Measurements from ENCODE around the gene IGF1R.

The IGF1R gene

GRCh38 chr15:98923579-98923978, 275.2 kb downstream of the IGF1R start:
- no peaks in the 10 kb centered on the region for H3K9me3 Mint-ChIP-seq (ENCODE audit: low read depth)
- H3K4me3 Mint-ChIP-seq: no peak overlapping the region

DNA sequence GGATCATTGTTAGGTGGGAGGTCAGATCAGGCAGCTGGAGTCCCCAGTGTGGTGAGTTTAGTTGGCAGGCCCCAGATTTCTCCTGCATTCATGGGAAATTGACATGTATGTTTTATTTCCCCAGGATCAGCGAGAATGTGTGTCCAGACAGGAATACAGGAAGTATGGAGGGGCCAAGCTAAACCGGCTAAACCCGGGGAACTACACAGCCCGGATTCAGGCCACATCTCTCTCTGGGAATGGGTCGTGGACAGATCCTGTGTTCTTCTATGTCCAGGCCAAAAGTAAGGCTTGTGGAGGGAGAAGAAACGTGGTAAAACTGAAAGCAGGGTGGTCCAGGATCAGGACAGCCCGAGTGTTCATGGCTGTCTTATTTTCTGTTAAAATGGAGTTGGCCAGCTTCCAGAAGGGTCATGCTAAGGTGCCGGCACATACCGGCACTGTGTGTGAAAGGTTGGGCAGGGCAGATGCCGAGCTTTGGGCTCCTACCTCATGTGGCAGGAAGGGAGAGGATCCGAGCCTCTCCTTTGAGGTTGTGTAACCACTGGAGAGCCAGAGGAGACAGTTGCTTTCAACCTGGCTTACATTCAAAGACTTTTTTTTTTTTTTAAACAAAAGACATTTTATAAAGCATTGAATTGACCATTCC, 276.2 kb downstream of the IGF1R start:
- Mint-ChIP-seq H3K9me3 (ENCODE audit: low read depth) (no peaks in the 10 kb centered on the region), H3K36me3 (peaks cover 12% of the 10 kb centered on the region), H3K27ac (no peak overlapping the region), H3K4me1 (ENCODE audit: low read depth) (peaks cover 6% of the 10 kb centered on the region), H3K4me3 (no peak overlapping the region), H3K27me3 (no peaks in the 10 kb centered on the region)

More at GRCh38 chr15:98923579-98923978, 275.2 kb downstream of the IGF1R start:
- Mint-ChIP-seq H3K4me1 (ENCODE audit: low read depth) (peaks cover 12% of the 10 kb centered on the region), H3K36me3 (peaks cover 14% of the 10 kb centered on the region), H3K27ac (no peak overlapping the region), H3K27me3 (no peaks in the 10 kb centered on the region)

- Mint-ChIP-seq H3K36me3 (peaks cover 15% of the 10 kb centered on the region), H3K4me1 (ENCODE audit: low read depth) (no peaks in the 10 kb centered on the region)
Measured at GRCh38 chr15:98926236-98926635, 277.9 kb downstream of the IGF1R start.

DNA sequence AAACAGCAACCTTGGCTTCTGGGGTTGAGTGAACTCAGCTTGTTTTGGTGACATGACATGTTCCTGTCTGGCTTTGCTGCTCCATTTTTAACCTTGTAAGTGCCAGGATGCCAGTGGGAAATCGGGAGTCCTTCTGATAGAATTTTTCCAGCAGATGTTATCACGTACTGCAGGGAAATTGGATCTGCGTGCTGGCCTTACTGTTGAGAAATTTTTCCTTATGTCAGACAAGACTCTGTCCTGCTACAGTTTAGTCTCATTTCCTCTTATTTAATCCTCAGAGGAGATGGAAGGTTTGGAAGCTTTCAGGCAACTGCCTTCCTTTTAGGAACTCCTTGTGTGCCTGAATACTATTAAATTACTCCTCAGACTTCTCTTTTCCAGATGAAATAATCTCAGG, 278.7 kb downstream of the IGF1R start:
- H3K9me3 Mint-ChIP-seq (ENCODE audit: low read depth): no peaks in the 10 kb centered on the region
- peaks cover 15% of the 10 kb centered on the region for H3K36me3 Mint-ChIP-seq
- H3K4me1 Mint-ChIP-seq (ENCODE audit: low read depth): no peaks in the 10 kb centered on the region
- no peak overlapping the region for H3K4me3 Mint-ChIP-seq
- H3K27ac Mint-ChIP-seq: no peak overlapping the region
- no peaks in the 10 kb centered on the region for H3K27me3 Mint-ChIP-seq

More at GRCh38 chr15:98926236-98926635, 277.9 kb downstream of the IGF1R start:
- Mint-ChIP-seq H3K27ac (no peak overlapping the region), H3K27me3 (no peaks in the 10 kb centered on the region), H3K4me3 (no peak overlapping the region), H3K9me3 (ENCODE audit: low read depth) (no peaks in the 10 kb centered on the region)

- Mint-ChIP-seq H3K27me3 (no peaks in the 10 kb centered on the region), H3K9me3 (ENCODE audit: low read depth) (no peaks in the 10 kb centered on the region), H3K4me3 (no peak overlapping the region), H3K36me3 (peaks cover 15% of the 10 kb centered on the region), H3K4me1 (ENCODE audit: low read depth) (no peaks in the 10 kb centered on the region), H3K27ac (no peak overlapping the region)
Measured at GRCh38 chr15:98927996-98928395, 279.7 kb downstream of the IGF1R start.

DNA sequence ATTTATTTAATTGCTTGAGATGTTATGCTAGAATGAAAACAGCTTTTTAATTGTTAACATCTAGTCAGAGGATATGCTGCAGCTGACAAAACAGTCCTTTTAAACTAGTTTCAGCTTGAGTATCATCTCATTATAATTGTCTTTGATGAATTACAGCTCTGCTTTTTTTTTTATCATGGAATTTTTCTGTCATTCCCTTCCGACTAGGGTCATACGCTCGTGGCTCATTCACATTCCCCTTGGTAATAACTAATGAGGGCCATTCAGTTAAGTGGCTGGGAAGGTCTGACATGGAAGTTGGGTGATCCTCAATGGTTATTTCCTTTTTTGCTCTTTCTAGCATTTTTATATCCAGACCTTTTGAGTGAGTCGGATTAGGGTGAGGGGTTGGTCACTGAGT, 282.2 kb downstream of the IGF1R start:
- H3K36me3 Mint-ChIP-seq: peaks cover 13% of the 10 kb centered on the region
- no peak overlapping the region for H3K27ac Mint-ChIP-seq
- H3K4me3 Mint-ChIP-seq: no peak overlapping the region
- no peaks in the 10 kb centered on the region for H3K4me1 Mint-ChIP-seq (ENCODE audit: low read depth)
- H3K27me3 Mint-ChIP-seq: no peaks in the 10 kb centered on the region
- no peaks in the 10 kb centered on the region for H3K9me3 Mint-ChIP-seq (ENCODE audit: low read depth)

GRCh38 chr15:98931004-98931403, 282.7 kb downstream of the IGF1R start:
- Mint-ChIP-seq H3K4me1 (ENCODE audit: low read depth) (no peaks in the 10 kb centered on the region), H3K36me3 (peaks cover 12% of the 10 kb centered on the region), H3K4me3 (no peak overlapping the region), H3K27ac (no peak overlapping the region), H3K9me3 (ENCODE audit: low read depth) (no peaks in the 10 kb centered on the region), H3K27me3 (no peaks in the 10 kb centered on the region)

- Mint-ChIP-seq H3K4me3 (no peak overlapping the region), H3K27ac (no peak overlapping the region), H3K36me3 (peaks cover 9% of the 10 kb centered on the region)
Measured at GRCh38 chr15:98933406-98933805, 285.1 kb downstream of the IGF1R start.

DNA sequence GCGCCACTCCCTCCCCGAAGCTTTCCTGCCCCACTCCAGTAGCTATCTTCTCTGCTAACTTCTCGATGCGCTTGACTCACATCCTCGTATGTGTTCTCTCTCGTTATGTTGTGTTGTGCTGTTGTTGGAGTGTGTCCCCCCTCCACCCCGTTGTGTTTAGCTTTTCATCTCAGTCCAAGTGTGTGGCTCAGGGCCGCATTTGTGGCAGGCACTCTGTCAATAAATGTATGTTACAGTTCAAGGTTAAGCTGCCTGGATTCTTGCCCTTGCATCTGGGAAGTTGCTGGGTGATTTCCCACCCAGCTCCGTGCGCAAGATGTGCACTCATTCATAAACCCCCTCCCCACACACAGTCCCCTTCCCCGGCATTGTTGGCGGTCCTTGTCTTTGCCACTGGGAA, 287.4 kb downstream of the IGF1R start:
- H3K9me3 Mint-ChIP-seq (ENCODE audit: low read depth): no peaks in the 10 kb centered on the region
- peaks cover 5% of the 10 kb centered on the region for H3K36me3 Mint-ChIP-seq
- H3K4me3 Mint-ChIP-seq: no peak overlapping the region
- H3K27me3 Mint-ChIP-seq: no peaks in the 10 kb centered on the region
- H3K27ac Mint-ChIP-seq: peak overlapping the region; percentile 30
- no peaks in the 10 kb centered on the region for H3K4me1 Mint-ChIP-seq (ENCODE audit: low read depth)

More at GRCh38 chr15:98933406-98933805, 285.1 kb downstream of the IGF1R start:
- no peaks in the 10 kb centered on the region for H3K27me3 Mint-ChIP-seq
- H3K4me1 Mint-ChIP-seq (ENCODE audit: low read depth): no peaks in the 10 kb centered on the region
- H3K9me3 Mint-ChIP-seq (ENCODE audit: low read depth): no peaks in the 10 kb centered on the region

DNA sequence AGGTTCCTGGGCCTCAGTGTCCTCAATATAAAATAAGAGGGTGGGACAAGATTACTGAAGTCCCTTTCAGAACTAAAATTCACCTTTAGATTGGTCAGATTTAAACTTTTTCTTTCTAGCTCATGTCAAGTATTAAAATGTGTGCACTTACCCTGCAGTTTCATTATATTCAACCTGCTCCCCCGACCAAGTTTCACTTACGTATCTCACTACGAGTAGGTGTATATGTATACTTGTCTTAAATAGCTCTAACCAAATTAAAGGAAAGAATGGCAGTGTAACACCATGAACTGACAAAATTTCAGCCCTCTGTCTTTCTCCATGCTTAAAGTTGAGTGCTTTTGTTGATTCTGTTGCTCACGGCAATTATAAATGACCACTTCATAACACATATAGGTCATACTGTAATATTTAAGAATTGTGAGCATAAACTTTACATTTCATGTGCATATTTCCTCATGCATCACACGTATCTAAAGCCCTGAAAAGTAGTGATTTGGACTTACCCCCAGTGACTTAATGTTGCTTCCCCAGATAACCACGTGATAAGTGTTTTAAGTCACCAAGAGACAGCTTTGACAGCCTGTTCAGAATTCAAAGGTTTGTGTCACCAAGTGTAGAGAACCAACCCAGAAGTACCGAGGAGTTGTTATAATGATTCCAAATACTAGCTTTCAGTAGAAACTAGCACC, 289.2 kb downstream of the IGF1R start:
- no peaks in the 10 kb centered on the region for H3K27me3 Mint-ChIP-seq
- H3K9me3 Mint-ChIP-seq (ENCODE audit: low read depth): no peaks in the 10 kb centered on the region
- no peak overlapping the region for H3K4me3 Mint-ChIP-seq
- peaks cover 2% of the 10 kb centered on the region for H3K36me3 Mint-ChIP-seq
- no peak overlapping the region for H3K27ac Mint-ChIP-seq
- no peaks in the 10 kb centered on the region for H3K4me1 Mint-ChIP-seq (ENCODE audit: low read depth)

DNA sequence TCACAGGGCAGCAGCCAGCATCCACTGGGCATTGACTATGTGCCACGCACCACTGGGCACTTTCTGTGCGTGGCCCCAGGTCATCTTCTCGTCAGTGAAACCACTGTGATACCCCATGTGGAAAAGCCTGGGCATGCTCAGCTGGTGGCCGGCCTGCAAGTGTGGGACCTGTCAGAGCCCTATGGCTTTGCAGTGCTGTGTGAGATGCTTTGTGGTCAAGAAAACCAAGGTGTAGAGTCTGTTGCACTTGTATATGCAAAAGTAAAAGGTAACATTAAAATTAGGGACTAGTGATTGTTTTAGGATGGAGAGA, 289.7 kb downstream of the IGF1R start:
- Mint-ChIP-seq H3K27me3 (no peaks in the 10 kb centered on the region), H3K27ac (no peak overlapping the region), H3K4me3 (no peak overlapping the region), H3K4me1 (ENCODE audit: low read depth) (no peaks in the 10 kb centered on the region), H3K36me3 (peaks cover 2% of the 10 kb centered on the region), H3K9me3 (ENCODE audit: low read depth) (no peaks in the 10 kb centered on the region)

DNA sequence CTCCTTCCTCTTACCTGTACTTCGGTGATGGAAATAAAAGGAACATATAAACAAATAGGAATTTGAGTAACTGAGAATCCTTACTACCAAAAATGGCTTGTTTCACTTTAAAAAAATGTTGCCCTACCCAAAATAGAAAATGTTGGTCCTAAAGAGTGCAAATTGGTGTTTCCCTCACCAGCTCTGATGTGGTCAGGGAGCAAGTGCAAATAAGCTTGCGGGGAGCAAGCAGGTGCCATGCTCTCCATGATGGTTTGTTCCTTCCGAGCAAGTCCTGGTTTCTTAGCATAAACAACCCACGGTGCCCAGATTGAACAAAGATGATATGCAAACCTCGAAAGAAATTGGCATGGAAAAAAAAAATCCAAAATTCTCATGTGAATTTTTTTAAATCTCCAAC, 290.5 kb downstream of the IGF1R start:
- H3K4me3 Mint-ChIP-seq: no peak overlapping the region

DNA sequence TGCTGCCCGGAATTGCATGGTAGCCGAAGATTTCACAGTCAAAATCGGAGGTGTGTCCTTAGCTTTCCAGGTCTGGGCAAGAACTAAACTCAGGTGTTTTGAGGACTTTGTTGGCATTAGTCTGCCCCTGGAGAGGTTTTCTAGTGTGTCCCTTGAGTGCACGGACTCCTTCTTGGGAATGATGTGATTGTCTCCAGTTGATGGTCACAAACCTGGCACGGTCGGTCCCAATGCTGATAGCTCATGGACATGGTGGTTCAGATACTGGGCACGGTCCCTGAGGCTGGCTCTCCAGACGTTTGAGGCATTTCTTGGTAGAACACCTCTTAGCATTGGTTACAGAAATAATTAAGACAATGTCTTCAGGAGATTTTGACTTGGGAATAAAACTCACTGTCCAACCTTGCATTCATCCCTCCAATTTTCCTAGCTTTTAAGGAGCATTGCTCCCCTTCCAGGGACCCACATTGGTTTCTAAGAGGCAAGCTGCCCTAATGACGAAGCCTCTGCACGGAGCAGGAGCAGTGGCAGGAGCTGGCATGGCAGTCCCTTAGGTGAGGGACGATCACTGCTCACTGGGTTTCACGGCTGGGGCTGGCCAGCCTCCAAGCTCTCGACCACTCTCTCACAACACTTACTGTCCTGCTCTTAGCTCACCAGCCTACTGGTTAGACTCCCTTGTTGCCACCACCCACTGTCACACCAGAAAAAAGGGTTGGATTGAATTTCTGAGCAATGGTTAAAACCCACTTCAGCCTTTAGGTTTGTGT, 291.2 kb downstream of the IGF1R start:
- H3K27ac Mint-ChIP-seq: no peak overlapping the region
- peaks cover 2% of the 10 kb centered on the region for H3K36me3 Mint-ChIP-seq
- no peaks in the 10 kb centered on the region for H3K27me3 Mint-ChIP-seq
- H3K4me3 Mint-ChIP-seq: no peak overlapping the region
- no peaks in the 10 kb centered on the region for H3K4me1 Mint-ChIP-seq (ENCODE audit: low read depth)
- no peaks in the 10 kb centered on the region for H3K9me3 Mint-ChIP-seq (ENCODE audit: low read depth)

More for the DNA sequence above, 290.5 kb downstream of the IGF1R start:
- Mint-ChIP-seq H3K27ac (no peak overlapping the region), H3K4me1 (ENCODE audit: low read depth) (no peaks in the 10 kb centered on the region), H3K27me3 (no peaks in the 10 kb centered on the region), H3K36me3 (peaks cover 2% of the 10 kb centered on the region), H3K9me3 (ENCODE audit: low read depth) (no peaks in the 10 kb centered on the region)

DNA sequence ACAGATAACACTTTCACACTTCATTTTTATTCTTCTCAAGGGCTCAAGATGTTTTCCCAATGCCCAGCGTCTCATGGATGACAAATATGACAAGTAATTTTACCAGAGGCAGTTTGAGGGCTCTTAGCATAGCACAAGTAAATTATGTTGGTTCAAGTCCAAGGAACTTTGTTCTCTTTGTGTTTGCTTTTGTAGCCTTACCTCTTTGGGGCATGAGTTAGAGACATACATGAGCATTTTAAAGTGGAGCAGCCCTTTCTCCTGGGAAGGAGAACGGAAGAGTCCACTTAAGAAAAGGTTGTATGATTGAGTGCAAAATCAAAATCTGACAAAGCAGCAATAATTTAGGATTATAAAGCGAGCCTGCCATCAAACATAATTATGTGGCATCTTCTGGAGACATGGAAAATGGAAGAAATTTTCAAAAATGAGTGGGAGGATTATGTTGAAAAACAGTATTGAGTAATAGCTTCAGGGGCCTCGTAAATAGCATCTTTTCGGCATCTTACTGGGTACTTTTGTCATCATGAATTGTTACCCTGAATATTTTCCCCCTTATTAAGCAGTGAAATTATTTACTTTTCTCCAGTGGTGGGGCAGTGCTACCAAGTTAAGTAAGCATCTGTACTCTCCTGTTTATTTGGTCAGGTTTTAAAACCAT, 293.4 kb downstream of the IGF1R start:
- no peaks in the 10 kb centered on the region for H3K9me3 Mint-ChIP-seq (ENCODE audit: low read depth)
- no peak overlapping the region for H3K27ac Mint-ChIP-seq
- H3K36me3 Mint-ChIP-seq: peaks cover 3% of the 10 kb centered on the region
- no peaks in the 10 kb centered on the region for H3K4me1 Mint-ChIP-seq (ENCODE audit: low read depth)
- no peak overlapping the region for H3K4me3 Mint-ChIP-seq
- no peaks in the 10 kb centered on the region for H3K27me3 Mint-ChIP-seq

GRCh38 chr15:98942431-98942830, 294.1 kb downstream of the IGF1R start:
- Mint-ChIP-seq H3K9me3 (ENCODE audit: low read depth) (no peaks in the 10 kb centered on the region), H3K4me3 (no peak overlapping the region), H3K27ac (no peak overlapping the region), H3K36me3 (peaks cover 3% of the 10 kb centered on the region), H3K4me1 (ENCODE audit: low read depth) (no peaks in the 10 kb centered on the region), H3K27me3 (no peaks in the 10 kb centered on the region)
